Measurements from ENCODE around the gene HPRT1.

The HPRT1 gene

GRCh38 chrX:134545510-134545909, 85.5 kb downstream of the HPRT1 start:
- no peak for DNase-seq (ENCODE audit: extremely low read depth, low read depth)

DNA sequence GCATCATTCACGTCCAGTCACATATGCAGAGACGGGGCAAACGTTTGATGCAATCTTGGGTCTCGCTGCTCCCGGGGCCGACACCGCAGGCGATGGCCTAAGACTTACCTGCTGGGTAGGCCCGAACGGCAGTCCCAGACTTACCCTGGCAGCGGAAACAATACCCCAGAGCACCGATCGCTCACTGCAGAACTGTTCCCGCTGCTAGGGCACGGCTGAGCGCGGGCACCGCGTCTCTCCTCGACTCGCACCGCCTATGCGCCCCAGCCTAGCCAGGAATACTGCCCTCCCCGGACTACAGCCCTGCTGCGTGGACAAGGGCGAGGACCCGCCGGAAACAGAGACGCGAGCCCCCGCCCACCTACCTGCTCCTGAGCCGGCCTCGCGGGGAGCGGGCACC, 86.2 kb downstream of the HPRT1 start:
- DNase-seq (ENCODE audit: extremely low read depth, low read depth) = no peak
- no peak for TF ChIP-seq CTCF (IDR thresholded peaks at IDR 0.05; ENCODE audit: low read depth, low read length)

More at GRCh38 chrX:134545510-134545909, 85.5 kb downstream of the HPRT1 start:
- TF ChIP-seq CTCF (IDR thresholded peaks at IDR 0.05; ENCODE audit: low read depth, low read length) = no peak

GRCh38 chrX:134547047-134547679, 87.2 kb downstream of the HPRT1 start:
- DNase-seq (ENCODE audit: extremely low read depth, low read depth) = no peak
- TF ChIP-seq CTCF (IDR thresholded peaks at IDR 0.05; ENCODE audit: low read depth, low read length) = no peak

GRCh38 chrX:134548257-134549201, 88.6 kb downstream of the HPRT1 start:
- no peak for DNase-seq (ENCODE audit: extremely low read depth, low read depth)
- TF ChIP-seq CTCF (IDR thresholded peaks at IDR 0.05; ENCODE audit: low read depth, low read length) = no peak
